ENCODE measurements around the gene PARD3. TPM values are rescaled to one million over a fixed set of nuclear protein-coding genes. Genes with fewer than 3 reads are reported as not detected.

The PARD3 gene
- total RNA-seq, 1 experiment from 2014 or later = 46.3 TPM

DNA sequence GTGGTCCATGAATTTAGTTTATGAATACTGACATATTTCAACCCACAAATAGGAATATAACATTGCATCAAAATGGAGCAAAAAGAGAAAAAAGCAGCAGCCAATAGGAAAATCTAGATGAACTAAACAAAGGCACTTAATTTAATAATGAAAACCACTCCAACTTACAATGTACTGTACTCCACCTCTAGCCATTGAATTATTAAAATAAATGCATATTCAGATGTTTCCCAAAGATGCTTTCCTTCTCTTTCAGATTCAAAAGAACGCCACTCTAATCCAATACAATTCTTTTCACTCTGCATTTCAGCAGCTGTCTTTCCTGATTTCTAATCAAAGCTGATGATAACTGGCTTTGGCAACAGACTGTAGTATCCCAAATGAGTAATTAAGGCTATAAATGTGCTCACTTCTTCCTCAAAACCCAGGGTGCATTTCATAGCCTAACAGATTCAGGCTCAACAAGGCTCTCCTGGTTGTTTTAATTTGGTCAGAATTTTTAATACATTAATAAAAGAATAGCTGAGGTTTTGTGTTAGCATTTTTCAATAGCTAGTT lies 577.1 kb downstream of the PARD3 start:
- H3K9me2 ChIP-seq (ENCODE audit: insufficient read depth) = no peaks in the 10 kb centered on the region
- H3K9me3 ChIP-seq (ENCODE audit: control insufficient read depth in 1 of 2, insufficient read depth in 1 of 2, low read depth in 1 of 2, low read length in 2 of 2) = no peaks in the 10 kb centered on the region
- H3K4me2 ChIP-seq (ENCODE audit: low read length) = no peak overlapping the region
- H3K79me2 ChIP-seq (ENCODE audit: insufficient read depth, low read length) = no peaks in the 10 kb centered on the region
- no peaks in the 10 kb centered on the region for H3K36me3 ChIP-seq (ENCODE audit: control insufficient read depth in 1 of 2, insufficient read depth in 2 of 2, low read length in 2 of 2)
- intact Hi-C loops (cut with micrococcal nuclease) = no loop called here
- TF ChIP-seq RAD21 (IDR thresholded peaks at IDR 0.05; ENCODE audit: low read depth) (no peak), SRF (IDR thresholded peaks at IDR 0.05; ENCODE audit: low read depth) (no peak), POLR2A (IDR thresholded peaks at IDR 0.05; ENCODE audit: borderline replicate concordance, extremely low read depth, insufficient read depth, insufficient read length) (no peak), YY1 (IDR thresholded peaks at IDR 0.05; ENCODE audit: extremely low read depth, insufficient replicate concordance, low read depth, low read length) (no peak), EZH2 (IDR thresholded peaks at IDR 0.05) (no peak), POLR2AphosphoS5 (IDR thresholded peaks at IDR 0.05; ENCODE audit: low read depth, low read length) (no peak)
- TF ChIP-seq, protein P1, sequence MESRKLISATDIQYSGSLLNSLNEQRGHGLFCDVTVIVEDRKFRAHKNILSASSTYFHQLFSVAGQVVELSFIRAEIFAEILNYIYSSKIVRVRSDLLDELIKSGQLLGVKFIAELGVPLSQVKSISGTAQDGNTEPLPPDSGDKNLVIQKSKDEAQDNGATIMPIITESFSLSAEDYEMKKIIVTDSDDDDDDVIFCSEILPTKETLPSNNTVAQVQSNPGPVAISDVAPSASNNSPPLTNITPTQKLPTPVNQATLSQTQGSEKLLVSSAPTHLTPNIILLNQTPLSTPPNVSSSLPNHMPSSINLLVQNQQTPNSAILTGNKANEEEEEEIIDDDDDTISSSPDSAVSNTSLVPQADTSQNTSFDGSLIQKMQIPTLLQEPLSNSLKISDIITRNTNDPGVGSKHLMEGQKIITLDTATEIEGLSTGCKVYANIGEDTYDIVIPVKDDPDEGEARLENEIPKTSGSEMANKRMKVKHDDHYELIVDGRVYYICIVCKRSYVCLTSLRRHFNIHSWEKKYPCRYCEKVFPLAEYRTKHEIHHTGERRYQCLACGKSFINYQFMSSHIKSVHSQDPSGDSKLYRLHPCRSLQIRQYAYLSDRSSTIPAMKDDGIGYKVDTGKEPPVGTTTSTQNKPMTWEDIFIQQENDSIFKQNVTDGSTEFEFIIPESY (IDR thresholded peaks at IDR 0.05; ENCODE audit: extremely low read depth, insufficient replicate concordance, low read length) = no peak
- no peak overlapping the region for H3K4me3 ChIP-seq (replicated peaks in 1 of 2; ENCODE audit: low read depth in 1 of 2, low read length in 2 of 2)
- ATAC-seq (no peak), DNase-seq (ENCODE audit: low read depth, low spot score) (no peak)
- POLR2A ChIA-PET = no interaction called here
- BruUV-seq (replicated peaks) = no TSS peak
- no peak overlapping the region for H3K9ac ChIP-seq (ENCODE audit: low read length)
- no peak overlapping the region for H3K27ac ChIP-seq (ENCODE audit: low read depth, low read length)
- no peak overlapping the region for H2AFZ ChIP-seq (ENCODE audit: low read depth, low read length, poor library complexity, severe bottlenecking)
- H3K4me1 ChIP-seq (ENCODE audit: control insufficient read depth in 1 of 2, insufficient read depth in 2 of 2, low read length in 2 of 2) = no peaks in the 10 kb centered on the region
- no peaks in the 10 kb centered on the region for H4K20me1 ChIP-seq (ENCODE audit: insufficient read depth)
- no peaks in the 10 kb centered on the region for H3K27me3 ChIP-seq (ENCODE audit: insufficient read depth, low read length)
- RAD21 ChIA-PET (ENCODE audit: low non-redundant PET in 1 of 2, low total read pairs in 2 of 2, uncharacterized antibody in 2 of 2, unreplicated experiment in 2 of 2) = no interaction called here
- CTCF ChIA-PET = no interaction called here

DNA sequence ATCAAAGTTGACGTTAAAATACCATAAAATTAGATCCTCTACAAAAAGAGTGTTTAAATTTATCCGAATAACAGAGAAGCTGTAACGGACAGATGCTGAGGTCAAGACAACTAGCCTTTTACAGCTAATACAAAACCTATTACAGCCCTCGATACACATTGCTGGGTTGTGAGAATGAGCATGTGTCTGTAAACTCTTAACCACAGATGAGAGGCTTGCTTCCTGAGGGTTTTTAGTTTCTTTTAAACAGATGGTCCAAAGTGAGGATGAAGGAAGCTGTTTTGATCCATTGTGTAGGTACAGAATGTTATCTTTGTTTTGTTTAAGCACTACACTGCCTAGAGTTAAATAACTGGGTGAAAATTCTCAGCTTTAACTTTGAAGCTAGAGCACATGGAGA lies 578.2 kb downstream of the PARD3 start:
- DNase-seq (ENCODE audit: low read depth, low spot score) (no peak), ATAC-seq (no peak)
- Histone ChIP-seq H3K4me1 (ENCODE audit: control insufficient read depth in 1 of 2, insufficient read depth in 2 of 2, low read length in 2 of 2) (no peaks in the 10 kb centered on the region), H4K20me1 (ENCODE audit: insufficient read depth) (no peaks in the 10 kb centered on the region), H3K9me3 (ENCODE audit: control insufficient read depth in 1 of 2, insufficient read depth in 1 of 2, low read depth in 1 of 2, low read length in 2 of 2) (no peaks in the 10 kb centered on the region), H3K9me2 (ENCODE audit: insufficient read depth) (no peaks in the 10 kb centered on the region), H3K36me3 (ENCODE audit: control insufficient read depth in 1 of 2, insufficient read depth in 2 of 2, low read length in 2 of 2) (no peaks in the 10 kb centered on the region), H3K27me3 (ENCODE audit: insufficient read depth, low read length) (no peaks in the 10 kb centered on the region), H3K4me3 (replicated peaks in 1 of 2; ENCODE audit: low read depth in 1 of 2, low read length in 2 of 2) (no peak overlapping the region), H3K9ac (ENCODE audit: low read length) (no peak overlapping the region), H2AFZ (ENCODE audit: low read depth, low read length, poor library complexity, severe bottlenecking) (no peak overlapping the region), H3K4me2 (ENCODE audit: low read length) (no peak overlapping the region), H3K27ac (ENCODE audit: low read depth, low read length) (no peak overlapping the region), H3K79me2 (ENCODE audit: insufficient read depth, low read length) (no peaks in the 10 kb centered on the region)
- ChIA-PET POLR2A (no interaction called here), CTCF (no interaction called here), RAD21 (ENCODE audit: low non-redundant PET in 1 of 2, low total read pairs in 2 of 2, uncharacterized antibody in 2 of 2, unreplicated experiment in 2 of 2) (no interaction called here)
- no TSS peak for BruUV-seq (replicated peaks)
- intact Hi-C loops (cut with micrococcal nuclease) = no loop called here
- TF ChIP-seq ZFX (IDR thresholded peaks at IDR 0.05) (no peak), POLR2AphosphoS5 (IDR thresholded peaks at IDR 0.05; ENCODE audit: low read depth, low read length) (no peak), FOSL1 (IDR thresholded peaks at IDR 0.05; ENCODE audit: low read depth) (no peak), JUND (IDR thresholded peaks at IDR 0.05) (no peak), ZNF274 (IDR thresholded peaks at IDR 0.05; ENCODE audit: low read depth, low read length) (no peak), SP1 (IDR thresholded peaks at IDR 0.05; ENCODE audit: low read depth) (no peak), RAD21 (IDR thresholded peaks at IDR 0.05; ENCODE audit: low read depth) (no peak)
- TF ChIP-seq, protein P2, sequence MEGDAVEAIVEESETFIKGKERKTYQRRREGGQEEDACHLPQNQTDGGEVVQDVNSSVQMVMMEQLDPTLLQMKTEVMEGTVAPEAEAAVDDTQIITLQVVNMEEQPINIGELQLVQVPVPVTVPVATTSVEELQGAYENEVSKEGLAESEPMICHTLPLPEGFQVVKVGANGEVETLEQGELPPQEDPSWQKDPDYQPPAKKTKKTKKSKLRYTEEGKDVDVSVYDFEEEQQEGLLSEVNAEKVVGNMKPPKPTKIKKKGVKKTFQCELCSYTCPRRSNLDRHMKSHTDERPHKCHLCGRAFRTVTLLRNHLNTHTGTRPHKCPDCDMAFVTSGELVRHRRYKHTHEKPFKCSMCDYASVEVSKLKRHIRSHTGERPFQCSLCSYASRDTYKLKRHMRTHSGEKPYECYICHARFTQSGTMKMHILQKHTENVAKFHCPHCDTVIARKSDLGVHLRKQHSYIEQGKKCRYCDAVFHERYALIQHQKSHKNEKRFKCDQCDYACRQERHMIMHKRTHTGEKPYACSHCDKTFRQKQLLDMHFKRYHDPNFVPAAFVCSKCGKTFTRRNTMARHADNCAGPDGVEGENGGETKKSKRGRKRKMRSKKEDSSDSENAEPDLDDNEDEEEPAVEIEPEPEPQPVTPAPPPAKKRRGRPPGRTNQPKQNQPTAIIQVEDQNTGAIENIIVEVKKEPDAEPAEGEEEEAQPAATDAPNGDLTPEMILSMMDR (IDR thresholded peaks at IDR 0.05 in 2 of 3, conservative IDR thresholded peaks at IDR 0.05 in 1 of 3; ENCODE audit: borderline replicate concordance in 1 of 3, insufficient read depth in 1 of 3, low read depth in 2 of 3, low read length in 2 of 3) = no peak
- TF ChIP-seq, protein P3, sequence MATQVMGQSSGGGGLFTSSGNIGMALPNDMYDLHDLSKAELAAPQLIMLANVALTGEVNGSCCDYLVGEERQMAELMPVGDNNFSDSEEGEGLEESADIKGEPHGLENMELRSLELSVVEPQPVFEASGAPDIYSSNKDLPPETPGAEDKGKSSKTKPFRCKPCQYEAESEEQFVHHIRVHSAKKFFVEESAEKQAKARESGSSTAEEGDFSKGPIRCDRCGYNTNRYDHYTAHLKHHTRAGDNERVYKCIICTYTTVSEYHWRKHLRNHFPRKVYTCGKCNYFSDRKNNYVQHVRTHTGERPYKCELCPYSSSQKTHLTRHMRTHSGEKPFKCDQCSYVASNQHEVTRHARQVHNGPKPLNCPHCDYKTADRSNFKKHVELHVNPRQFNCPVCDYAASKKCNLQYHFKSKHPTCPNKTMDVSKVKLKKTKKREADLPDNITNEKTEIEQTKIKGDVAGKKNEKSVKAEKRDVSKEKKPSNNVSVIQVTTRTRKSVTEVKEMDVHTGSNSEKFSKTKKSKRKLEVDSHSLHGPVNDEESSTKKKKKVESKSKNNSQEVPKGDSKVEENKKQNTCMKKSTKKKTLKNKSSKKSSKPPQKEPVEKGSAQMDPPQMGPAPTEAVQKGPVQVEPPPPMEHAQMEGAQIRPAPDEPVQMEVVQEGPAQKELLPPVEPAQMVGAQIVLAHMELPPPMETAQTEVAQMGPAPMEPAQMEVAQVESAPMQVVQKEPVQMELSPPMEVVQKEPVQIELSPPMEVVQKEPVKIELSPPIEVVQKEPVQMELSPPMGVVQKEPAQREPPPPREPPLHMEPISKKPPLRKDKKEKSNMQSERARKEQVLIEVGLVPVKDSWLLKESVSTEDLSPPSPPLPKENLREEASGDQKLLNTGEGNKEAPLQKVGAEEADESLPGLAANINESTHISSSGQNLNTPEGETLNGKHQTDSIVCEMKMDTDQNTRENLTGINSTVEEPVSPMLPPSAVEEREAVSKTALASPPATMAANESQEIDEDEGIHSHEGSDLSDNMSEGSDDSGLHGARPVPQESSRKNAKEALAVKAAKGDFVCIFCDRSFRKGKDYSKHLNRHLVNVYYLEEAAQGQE (IDR thresholded peaks at IDR 0.05; ENCODE audit: low read depth) = no peak

All from HCT116 (cell line).